B cell (primary cell): ENCODE measurements around the gene PRSS21.

Source experiments
- EZH2 ChIP-seq: IDR thresholded peaks from 2 replicates; pipeline ENCODE4 v1.6.1; 2012; ENCODE audit warnings: borderline replicate concordance, low read depth, mild to moderate bottlenecking, moderate library complexity, low read length; ENCODE audit not compliant: insufficient read depth, poor library complexity, severe bottlenecking
- TF ChIP-seq, protein P1 (sequence below): fragments of 200-600 bp; IDR thresholded peaks from one replicate; pipeline ENCODE4 v1.8.0; 2022; ENCODE audit warnings: antibody characterized with exemption, mild to moderate bottlenecking

DNA sequence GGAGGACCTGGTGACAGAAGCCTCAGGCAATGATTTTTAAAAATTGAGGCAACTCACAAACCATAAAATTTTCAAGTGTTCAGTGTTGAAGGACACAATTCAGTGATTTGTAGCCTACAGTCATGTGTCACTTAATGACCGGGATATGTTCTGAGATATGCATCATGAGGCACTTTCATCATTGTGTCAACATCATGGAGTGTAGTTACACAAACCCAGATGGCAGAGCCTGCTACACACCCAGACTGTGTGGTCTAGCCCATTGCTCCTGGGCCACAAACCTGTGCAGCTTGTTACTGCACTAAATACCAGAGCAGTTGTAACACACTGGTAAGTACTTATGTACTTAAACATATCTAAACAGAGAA lies 17.2 kb upstream of the PRSS21 start:
- TF ChIP-seq, protein P1, sequence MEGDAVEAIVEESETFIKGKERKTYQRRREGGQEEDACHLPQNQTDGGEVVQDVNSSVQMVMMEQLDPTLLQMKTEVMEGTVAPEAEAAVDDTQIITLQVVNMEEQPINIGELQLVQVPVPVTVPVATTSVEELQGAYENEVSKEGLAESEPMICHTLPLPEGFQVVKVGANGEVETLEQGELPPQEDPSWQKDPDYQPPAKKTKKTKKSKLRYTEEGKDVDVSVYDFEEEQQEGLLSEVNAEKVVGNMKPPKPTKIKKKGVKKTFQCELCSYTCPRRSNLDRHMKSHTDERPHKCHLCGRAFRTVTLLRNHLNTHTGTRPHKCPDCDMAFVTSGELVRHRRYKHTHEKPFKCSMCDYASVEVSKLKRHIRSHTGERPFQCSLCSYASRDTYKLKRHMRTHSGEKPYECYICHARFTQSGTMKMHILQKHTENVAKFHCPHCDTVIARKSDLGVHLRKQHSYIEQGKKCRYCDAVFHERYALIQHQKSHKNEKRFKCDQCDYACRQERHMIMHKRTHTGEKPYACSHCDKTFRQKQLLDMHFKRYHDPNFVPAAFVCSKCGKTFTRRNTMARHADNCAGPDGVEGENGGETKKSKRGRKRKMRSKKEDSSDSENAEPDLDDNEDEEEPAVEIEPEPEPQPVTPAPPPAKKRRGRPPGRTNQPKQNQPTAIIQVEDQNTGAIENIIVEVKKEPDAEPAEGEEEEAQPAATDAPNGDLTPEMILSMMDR, result no peak
- no peak for TF ChIP-seq EZH2
